ENCODE data around the gene CGA. TPM values are rescaled to one million over a fixed set of nuclear protein-coding genes. Genes with fewer than 3 reads are reported as not detected.

The CGA gene
- total and polyA plus RNA-seq, 4 donors, result not detected

DNA sequence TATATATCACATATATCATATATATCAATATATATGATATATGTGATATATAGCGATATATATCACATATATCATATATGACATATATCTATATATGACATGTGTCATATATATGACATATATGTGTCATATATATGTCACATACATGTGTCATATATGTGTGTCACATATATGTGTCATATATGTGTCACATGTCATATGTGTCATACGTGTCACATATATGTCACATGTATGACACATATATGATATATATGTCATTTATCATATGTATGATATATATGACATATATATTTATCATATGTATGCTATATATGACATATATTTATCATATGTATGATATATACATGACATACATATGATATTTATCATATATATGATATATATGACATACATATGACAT is 32.8 kb upstream of the CGA start:
- Histone ChIP-seq H3K36me3 (ENCODE audit: control insufficient read depth in 4 of 4, insufficient read depth in 4 of 4, low read length in 4 of 4) (no peaks in the 10 kb centered on the region), H3K27ac (ENCODE audit: low read depth in 1 of 2, low read length in 1 of 2) (no peak overlapping the region), H3K9ac (ENCODE audit: insufficient read depth in 1 of 2, low read length in 2 of 2) (no peak overlapping the region), H3K27me3 (ENCODE audit: control insufficient read depth in 3 of 3, insufficient read depth in 3 of 3, low read length in 2 of 3) (no peaks in the 10 kb centered on the region), H3K9me3 (ENCODE audit: control insufficient read depth in 4 of 4, insufficient read depth in 3 of 4, low read length in 3 of 4) (peaks cover 0 to under 1% (median 0%) of the 10 kb centered on the region in 4 donors), H3K4me1 (ENCODE audit: control insufficient read depth in 5 of 5, insufficient read depth in 5 of 5, low read length in 5 of 5) (no peaks in the 10 kb centered on the region), H3K4me3 (no peak overlapping the region)
- ATAC-seq (ENCODE audit: insufficient read depth, low FRiP score) (no peak), DNase-seq (no peak)
- WGBS, 2 donors, result 84 to 91% methylated on average over 2 of the region's 2 CpGs
- TF ChIP-seq, protein P1, sequence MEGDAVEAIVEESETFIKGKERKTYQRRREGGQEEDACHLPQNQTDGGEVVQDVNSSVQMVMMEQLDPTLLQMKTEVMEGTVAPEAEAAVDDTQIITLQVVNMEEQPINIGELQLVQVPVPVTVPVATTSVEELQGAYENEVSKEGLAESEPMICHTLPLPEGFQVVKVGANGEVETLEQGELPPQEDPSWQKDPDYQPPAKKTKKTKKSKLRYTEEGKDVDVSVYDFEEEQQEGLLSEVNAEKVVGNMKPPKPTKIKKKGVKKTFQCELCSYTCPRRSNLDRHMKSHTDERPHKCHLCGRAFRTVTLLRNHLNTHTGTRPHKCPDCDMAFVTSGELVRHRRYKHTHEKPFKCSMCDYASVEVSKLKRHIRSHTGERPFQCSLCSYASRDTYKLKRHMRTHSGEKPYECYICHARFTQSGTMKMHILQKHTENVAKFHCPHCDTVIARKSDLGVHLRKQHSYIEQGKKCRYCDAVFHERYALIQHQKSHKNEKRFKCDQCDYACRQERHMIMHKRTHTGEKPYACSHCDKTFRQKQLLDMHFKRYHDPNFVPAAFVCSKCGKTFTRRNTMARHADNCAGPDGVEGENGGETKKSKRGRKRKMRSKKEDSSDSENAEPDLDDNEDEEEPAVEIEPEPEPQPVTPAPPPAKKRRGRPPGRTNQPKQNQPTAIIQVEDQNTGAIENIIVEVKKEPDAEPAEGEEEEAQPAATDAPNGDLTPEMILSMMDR (IDR thresholded peaks at IDR 0.05; ENCODE audit: control extremely low read depth, extremely low read depth), result no peak

DNA sequence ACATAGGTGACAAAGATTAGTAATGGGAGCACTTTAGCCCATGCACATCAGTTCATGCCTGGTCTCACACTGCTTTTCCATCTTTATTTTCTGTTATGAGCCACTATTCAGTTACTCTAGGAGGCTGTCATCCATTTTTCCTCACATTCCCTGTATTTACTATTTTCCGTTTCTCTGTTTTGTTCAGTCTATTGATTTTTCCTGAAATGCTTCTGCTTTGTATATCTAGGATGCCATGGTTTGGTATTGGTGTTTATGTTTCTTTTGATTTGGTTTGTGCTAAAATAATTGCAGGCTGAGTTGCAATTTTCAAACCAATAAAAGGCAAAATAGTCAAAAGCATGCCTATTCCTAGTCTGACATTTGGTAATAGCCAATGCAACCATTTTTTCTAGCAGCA is 31.6 kb upstream of the CGA start:
- Histone ChIP-seq H3K9ac (ENCODE audit: insufficient read depth in 1 of 2, low read length in 2 of 2) (no peak overlapping the region), H3K9me3 (ENCODE audit: control insufficient read depth in 4 of 4, insufficient read depth in 3 of 4, low read length in 3 of 4) (peaks cover 0 to 9% (median 0%) of the 10 kb centered on the region in 4 donors), H3K4me1 (ENCODE audit: control insufficient read depth in 5 of 5, insufficient read depth in 5 of 5, low read length in 5 of 5) (peaks cover 0 to 1% (median 0%) of the 10 kb centered on the region in 5 donors), H3K27ac (ENCODE audit: low read depth in 1 of 2, low read length in 1 of 2) (no peak overlapping the region), H3K36me3 (ENCODE audit: control insufficient read depth in 4 of 4, insufficient read depth in 4 of 4, low read length in 4 of 4) (no peaks in the 10 kb centered on the region), H3K27me3 (ENCODE audit: control insufficient read depth in 3 of 3, insufficient read depth in 3 of 3, low read length in 2 of 3) (no peaks in the 10 kb centered on the region), H3K4me3 (no peak overlapping the region)
- TF ChIP-seq, protein P1 (IDR thresholded peaks at IDR 0.05; ENCODE audit: control extremely low read depth, extremely low read depth), result no peak
- no peak for DNase-seq
- WGBS, 2 donors, result 45 to 90% methylated on average over 1 of the region's 1 CpG
- ATAC-seq (ENCODE audit: insufficient read depth, low FRiP score), result no peak

DNA sequence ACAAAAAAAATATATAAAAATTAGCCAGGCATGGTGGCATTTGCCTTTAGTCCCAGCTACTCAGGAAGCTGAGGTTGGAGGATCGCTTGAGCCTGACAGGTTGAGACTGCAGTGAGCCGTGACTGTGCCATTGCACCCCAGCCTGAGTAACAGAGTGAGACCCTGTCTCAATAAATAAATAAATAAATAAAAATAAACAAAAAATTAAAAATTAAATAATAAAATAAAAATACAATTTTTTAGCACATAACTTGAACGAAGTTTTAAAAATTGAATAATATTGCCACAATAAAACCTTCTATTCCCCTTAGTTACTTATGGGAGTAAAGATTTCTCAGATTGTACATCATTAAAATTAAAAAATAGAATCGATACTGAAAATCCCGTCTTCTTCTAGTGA is 29.2 kb upstream of the CGA start:
- no peaks in the 10 kb centered on the region for H3K36me3 ChIP-seq (ENCODE audit: control insufficient read depth in 4 of 4, insufficient read depth in 4 of 4, low read length in 4 of 4)
- TF ChIP-seq, protein P1 (IDR thresholded peaks at IDR 0.05; ENCODE audit: control extremely low read depth, extremely low read depth), result no peak
- no peak overlapping the region for H3K9ac ChIP-seq (ENCODE audit: insufficient read depth in 1 of 2, low read length in 2 of 2)
- no peak for DNase-seq
- H3K4me1 ChIP-seq (ENCODE audit: control insufficient read depth in 5 of 5, insufficient read depth in 5 of 5, low read length in 5 of 5), result peaks cover 0 to 1% (median 0%) of the 10 kb centered on the region in 5 donors
- WGBS, 2 donors, result 97 to 98% methylated on average over 5 of the region's 5 CpGs
- ATAC-seq (ENCODE audit: insufficient read depth, low FRiP score), result no peak
- no peaks in the 10 kb centered on the region for H3K27me3 ChIP-seq (ENCODE audit: control insufficient read depth in 3 of 3, insufficient read depth in 3 of 3, low read length in 2 of 3)
- H3K27ac ChIP-seq (ENCODE audit: low read depth in 1 of 2, low read length in 1 of 2), result no peak overlapping the region
- no peak overlapping the region for H3K4me3 ChIP-seq
- peaks cover 0 to 9% (median 0%) of the 10 kb centered on the region in 4 donors for H3K9me3 ChIP-seq (ENCODE audit: control insufficient read depth in 4 of 4, insufficient read depth in 3 of 4, low read length in 3 of 4)

DNA sequence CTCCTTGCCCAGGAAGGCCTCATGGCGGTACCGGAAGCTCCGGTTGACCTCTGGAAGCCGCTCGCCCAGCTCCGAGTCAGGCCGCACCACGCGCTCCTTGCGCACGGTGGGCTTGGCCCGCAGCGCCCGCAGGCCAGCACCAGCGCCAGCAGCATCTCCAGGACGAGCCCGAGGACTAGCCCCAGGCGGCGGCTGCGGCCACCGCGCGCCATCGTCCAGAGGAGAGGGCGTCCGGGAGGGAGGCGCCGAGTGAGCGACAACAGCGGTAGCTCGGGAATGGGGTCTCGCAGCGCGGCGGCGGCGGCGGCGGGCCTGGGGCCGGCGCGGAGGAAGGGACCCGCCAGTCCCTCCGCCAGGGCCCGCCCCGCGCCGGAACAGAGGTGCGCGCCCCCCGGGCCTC is 27.6 kb upstream of the CGA start:
- no peak overlapping the region for H3K9ac ChIP-seq (ENCODE audit: insufficient read depth in 1 of 2, low read length in 2 of 2)
- WGBS, 2 donors, result 49 to 60% methylated on average over 49 to 51 of the region's 51 CpGs

More for the DNA sequence above, 27.6 kb upstream of the CGA start:
- H3K36me3 ChIP-seq (ENCODE audit: control insufficient read depth in 4 of 4, insufficient read depth in 4 of 4, low read length in 4 of 4), result no peaks in the 10 kb centered on the region
- no peak overlapping the region for H3K27ac ChIP-seq (ENCODE audit: low read depth in 1 of 2, low read length in 1 of 2)
- no peak overlapping the region for H3K4me3 ChIP-seq
- H3K9me3 ChIP-seq (ENCODE audit: control insufficient read depth in 4 of 4, insufficient read depth in 3 of 4, low read length in 3 of 4), result peaks cover 0 to 9% (median 0%) of the 10 kb centered on the region in 4 donors
- DNase-seq (no peak), ATAC-seq (ENCODE audit: insufficient read depth, low FRiP score) (no peak)
- H3K27me3 ChIP-seq (ENCODE audit: control insufficient read depth in 3 of 3, insufficient read depth in 3 of 3, low read length in 2 of 3), result no peaks in the 10 kb centered on the region
- peaks cover 0 to 1% (median 0%) of the 10 kb centered on the region in 5 donors for H3K4me1 ChIP-seq (ENCODE audit: control insufficient read depth in 5 of 5, insufficient read depth in 5 of 5, low read length in 5 of 5)
- TF ChIP-seq, protein P1 (IDR thresholded peaks at IDR 0.05; ENCODE audit: control extremely low read depth, extremely low read depth), result no peak
